GM12878 (cell line): ENCODE results near the gene ODAD2. TPM values are rescaled to one million over a fixed set of nuclear protein-coding genes. Genes with fewer than 3 reads are reported as not detected.

ENCODE experiments used
- ATAC-seq: fragments of 200-7000 bp; cut with Tn5 transposase; 3 replicates; pipeline ENCODE4 v1.9.1; 2020; ENCODE audit warnings: mild to moderate bottlenecking, moderate library complexity
- BruUV-seq: library from RNA; stranded (reverse); fragments of 400-500 nt; replicated peaks from 2 replicates; lab custom pipeline; 2021; lab: Mats Ljungman, UMichigan
- CTCF ChIA-PET: fragments of 300-600 bp; sonication (Branson Sonifier 250); formaldehyde crosslinking; extraction: SDS; loops from one replicate; lab custom pipeline; 2021; ENCODE audit warnings: inconsistent platforms; lab: Yijun Ruan, JAX
- POLR2A ChIA-PET: fragments of 350-600 bp; formaldehyde crosslinking; extraction: SDS; loops from one replicate; lab custom pipeline; 2021; ENCODE audit warnings: inconsistent platforms; lab: Charles Lee
- RAD21 ChIA-PET: fragments of 300-600 bp; sonication (Branson Sonifier 250); formaldehyde crosslinking; loops from one replicate; lab custom pipeline; 2023; ENCODE audit warnings: antibody characterized with exemption; ENCODE audit not compliant: unreplicated experiment; lab: Charles Lee
- SMC1A ChIA-PET: fragments of 300-600 bp; sonication (Branson Sonifier 250); formaldehyde crosslinking; loops from one replicate; lab custom pipeline; 2023; ENCODE audit not compliant: unreplicated experiment, uncharacterized antibody; lab: Charles Lee
- DNase-seq: peaks from one replicate; pipeline ENCODE4 v3.0.0-alpha.2; 2011; ENCODE audit warnings: low read depth, low spot score
- FAIRE-seq: peaks from 3 replicates; lab custom pipeline; 2011; peaks lifted over from hg19 to GRCh38; lab: Jason Lieb, UNC
- H2AFZ ChIP-seq: 2 replicates; pipeline ENCODE4 v1.6.0; 2011; ENCODE audit warnings: low read depth, low read length, control low read depth; ENCODE audit not compliant: control insufficient read depth
- H3K27ac ChIP-seq: 2 replicates; pipeline ENCODE4 v1.5.1; 2011; ENCODE audit warnings: control low read depth; ENCODE audit not compliant: control insufficient read depth, insufficient read depth
- H3K27me3 ChIP-seq, 2 experiments: replicated peaks in 1 of 2; 2 replicates each; pipeline versions ENCODE4 v1.6.0 to v1.6.1; 2011; ENCODE audit warnings: low read length in 1 of 2; ENCODE audit not compliant: control insufficient read depth in 2 of 2, insufficient read depth in 2 of 2
- H3K36me3 ChIP-seq, 2 experiments: 2 replicates each; pipeline ENCODE4 v1.5.1; 2011; ENCODE audit warnings: low read length in 1 of 2; ENCODE audit not compliant: control insufficient read depth in 2 of 2, insufficient read depth in 2 of 2
- H3K4me1 ChIP-seq: 2 replicates; pipeline ENCODE4 v1.6.1; 2011; ENCODE audit warnings: mild to moderate bottlenecking, low read length, moderate library complexity, mixed read lengths; ENCODE audit not compliant: control insufficient read depth, insufficient read depth
- H3K4me2 ChIP-seq: 2 replicates; pipeline ENCODE4 v1.6.0; 2011; ENCODE audit warnings: control low read depth; ENCODE audit not compliant: control insufficient read depth, insufficient read depth
- H3K4me3 ChIP-seq: fragments of 200-600 bp; sonication (generic); 2 replicates; pipeline ENCODE4 v1.5.1; 2016
- H3K79me2 ChIP-seq: 2 replicates; pipeline ENCODE4 v1.6.0; 2011; ENCODE audit warnings: low read length; ENCODE audit not compliant: control insufficient read depth, insufficient read depth
- H3K9ac ChIP-seq: 2 replicates; pipeline ENCODE4 v1.8.0; 2011; ENCODE audit warnings: low read length, control low read depth, mixed read lengths; ENCODE audit not compliant: control insufficient read depth, insufficient read depth
- H3K9me3 ChIP-seq: replicated peaks from 3 replicates; pipeline ENCODE4 v1.5.1; 2011; ENCODE audit warnings: mild to moderate bottlenecking, low read length; ENCODE audit not compliant: control insufficient read depth, insufficient read depth
- H4K20me1 ChIP-seq: 2 replicates; pipeline ENCODE4 v1.6.0; 2011; ENCODE audit not compliant: control insufficient read depth, insufficient read depth
- BCLAF1 ChIP-seq: fragments of 450-650 bp; IDR thresholded peaks from 2 replicates; pipeline ENCODE4 v1.6.1; 2017; ENCODE audit warnings: antibody characterized with exemption, mild to moderate bottlenecking, moderate library complexity
- CTCF ChIP-seq, 3 experiments: IDR thresholded peaks in 2 of 3; conservative IDR thresholded peaks in 1 of 3; 2 replicates each; pipeline ENCODE4 v1.5.1; 2011; ENCODE audit warnings: low read depth in 3 of 3, low read length in 3 of 3, mild to moderate bottlenecking in 3 of 3, control low read depth in 2 of 3, moderate library complexity in 2 of 3, inconsistent platforms in 1 of 3, mixed read lengths in 1 of 3; ENCODE audit not compliant: control insufficient read depth in 2 of 3, insufficient read depth in 1 of 3; ENCODE audit errors: extremely low read depth in 1 of 3
- EZH2 ChIP-seq: IDR thresholded peaks from 2 replicates; pipeline ENCODE4 v1.6.1; 2012; ENCODE audit warnings: low read depth, mild to moderate bottlenecking, control low read depth, inconsistent platforms, low read length, borderline replicate concordance; ENCODE audit not compliant: control insufficient read depth
- HDAC2 ChIP-seq: fragments of 200-600 bp; sonication (generic); IDR thresholded peaks from 2 replicates; pipeline ENCODE4 v1.6.1; 2017
- KLF5 ChIP-seq: fragments of 450-650 bp; IDR thresholded peaks from 2 replicates; pipeline ENCODE4 v1.6.1; 2014; ENCODE audit warnings: mild to moderate bottlenecking; ENCODE audit not compliant: partially characterized antibody
- LARP7 ChIP-seq: fragments of 450-650 bp; IDR thresholded peaks from 2 replicates; pipeline ENCODE4 v1.6.1; 2017; ENCODE audit warnings: mild to moderate bottlenecking
- SIX5 ChIP-seq: IDR thresholded peaks from 2 replicates; pipeline ENCODE4 v1.6.1; 2011; ENCODE audit warnings: mild to moderate bottlenecking, low read depth, low read length, moderate library complexity; ENCODE audit not compliant: severe bottlenecking
- SREBF2 ChIP-seq: IDR thresholded peaks from 2 replicates; pipeline ENCODE4 v1.6.1; 2012; ENCODE audit warnings: mild to moderate bottlenecking, low read length
- WRNIP1 ChIP-seq: IDR thresholded peaks from 2 replicates; pipeline ENCODE4 v1.6.1; 2011; ENCODE audit warnings: low read depth, low read length, improper control_type of control experiment, borderline replicate concordance
- ZBTB11 ChIP-seq: fragments of 450-650 bp; formaldehyde crosslinking; IDR thresholded peaks from 2 replicates; pipeline ENCODE4 v1.5.0; 2022; ENCODE audit warnings: mild to moderate bottlenecking, missing genetic modification characterization
- ZNF274 ChIP-seq: IDR thresholded peaks from one replicate; pipeline ENCODE4 v1.8.0; 2011; ENCODE audit not compliant: insufficient read length, insufficient read depth
- ZNF592 ChIP-seq: fragments of 450-650 bp; IDR thresholded peaks from 2 replicates; pipeline ENCODE4 v1.6.1; 2017; ENCODE audit warnings: mild to moderate bottlenecking, moderate library complexity
- WGBS: methylation state at CpG from one replicate; pipeline ENCODE4 v1.1.6; 2016; ENCODE audit warnings: low lambda C conversion rate; ENCODE audit not compliant: insufficient replicate concordance, insufficient coverage; ENCODE audit errors: missing lambda C conversion rate; 5-methylcytosine and 5-hydroxymethylcytosine counted together
- in situ Hi-C: fragments of 300-500 bp; cut with MboI; formaldehyde crosslinking; loops from 9 replicates; pipeline ENCODE4 v1.14.3; 2018; ENCODE audit warnings: mixed read lengths
- intact Hi-C: fragments of 100-400 bp; cut with micrococcal nuclease; formaldehyde crosslinking; loops from one replicate; pipeline ENCODE4 v1.14.2; 2022; ENCODE audit not compliant: unreplicated experiment
- polyA plus RNA-seq, 11 experiments: library from polyadenylated mRNA; depleted of rRNA in 4 of 11; unstranded in 6 of 11; stranded (reverse) in 5 of 11; fragments of >200 nt; fragmentation: Nextera tagmentation in 4 of 11; fragmentation: Illumina TruSeq in 1 of 11; extraction: Ambion mirVana in 4 of 11; extraction: Trizol in 1 of 11; gene quantifications; 1 replicate in 1 of 11; 2 replicates in 10 of 11; pipeline versions ENCODE4 v1.2.1 to v1.2.3, GENCODE V29; 2011 to 2016; ENCODE audit warnings: inconsistent platforms in 2 of 11, missing spikeins in 2 of 11, low read depth in 1 of 11
- total RNA-seq, 4 experiments: library from RNA; depleted of rRNA in 3 of 4; stranded (reverse); fragments of >200 nt in 3 of 4; fragmentation: Illumina TruSeq in 1 of 4; extraction: Trizol in 1 of 4; gene quantifications; 2 replicates each; pipeline versions ENCODE4 v1.2.1 to v1.2.3, GENCODE V29; 2013 to 2021

The ODAD2 gene
- total and polyA plus RNA-seq, 10 of the 15 experiments (the other 5 are each of a cell fraction or from before 2014, with no cell fraction given), result not detected

GRCh38 chr10:27833792-27834191 lies 165.1 kb downstream of the ODAD2 start:
- intact Hi-C loops (no loop called here), in situ Hi-C loops (no loop called here)
- ChIA-PET RAD21 (no interaction called here), POLR2A (no interaction called here), SMC1A (no interaction called here), CTCF (no interaction called here)
- FAIRE-seq, result no peak
- Histone ChIP-seq H3K27ac (no peak overlapping the region), H3K9ac (no peak overlapping the region), H3K9me3 (no peaks in the 10 kb centered on the region), H3K4me3 (no peak overlapping the region), H2AFZ (no peak overlapping the region), H3K36me3 (no peaks in the 10 kb centered on the region), H4K20me1 (no peaks in the 10 kb centered on the region; the same call in 1 of the 2 replicates), H3K79me2 (no peaks in the 10 kb centered on the region), H3K4me2 (no peak overlapping the region), H3K4me1 (no peaks in the 10 kb centered on the region), H3K27me3 (no peaks in the 10 kb centered on the region)
- DNase-seq, result no peak
- TF ChIP-seq EZH2, result no peak
- TF ChIP-seq ZNF274, result no peak
- no peak for TF ChIP-seq BCLAF1
- TF ChIP-seq ZBTB11 (CRISPR knock-in tag), result no peak
- no peak for TF ChIP-seq SIX5
- no peak for TF ChIP-seq WRNIP1
- TF ChIP-seq CTCF (IDR thresholded peaks at IDR 0.05 in 2 of 3, conservative IDR thresholded peaks at IDR 0.05 in 1 of 3; ENCODE audit: control insufficient read depth in 2 of 3, extremely low read depth in 1 of 3, insufficient read depth in 1 of 3, low read depth in 3 of 3, low read length in 3 of 3), result no peak
- no peak for TF ChIP-seq LARP7
- TF ChIP-seq SREBF2, result no peak
- no peak for TF ChIP-seq HDAC2
- TF ChIP-seq ZNF592, result no peak
- TF ChIP-seq KLF5, result no peak
- no peak for ATAC-seq
- BruUV-seq, result no TSS peak
- WGBS, result 24% methylated on average over 6 of the region's 6 CpGs
